Kidney (tissue), 14 donors: ENCODE data around the gene GABRB2. TPM values are rescaled to one million over a fixed set of nuclear protein-coding genes. Genes with fewer than 3 reads are reported as not detected.
"Not testable (repeated sequence)": the region's sequence is repeated elsewhere in the genome, so short reads cannot be mapped to it uniquely, and the experiment has no call there.

ENCODE experiments used
- DNase-seq, 5 donors: peaks; one replicate each; pipeline ENCODE4 v3.0.0-alpha.2; 2013 to 2020
- FAIRE-seq: peaks from 2 replicates; lab custom pipeline; 2012; peaks lifted over from hg19 to GRCh38; lab: Jason Lieb, UNC
- H3K27ac ChIP-seq, 2 donors: one replicate each; pipeline ENCODE4 v1.7.0; 2013; ENCODE audit warnings: low read depth in 2 of 2, low read length in 2 of 2, inconsistent platforms in 1 of 2
- H3K27me3 ChIP-seq: one replicate; pipeline ENCODE4 v1.7.1; 2013; ENCODE audit warnings: low read length, inconsistent platforms; ENCODE audit not compliant: control insufficient read depth, insufficient read depth
- H3K36me3 ChIP-seq, 3 donors: one replicate each; pipeline versions ENCODE4 v1.7.0 to v1.7.1; 2013; ENCODE audit warnings: low read length in 3 of 3, control low read depth in 1 of 3, inconsistent platforms in 1 of 3; ENCODE audit not compliant: insufficient read depth in 3 of 3, control insufficient read depth in 2 of 3
- H3K4me1 ChIP-seq, 3 donors: one replicate each; pipeline versions ENCODE4 v1.7.0 to v1.7.1; 2013; ENCODE audit warnings: low read length in 3 of 3, inconsistent platforms in 1 of 3, low read depth in 1 of 3; ENCODE audit not compliant: control insufficient read depth in 2 of 3, insufficient read depth in 2 of 3
- H3K4me3 ChIP-seq, 3 donors: one replicate each; pipeline versions ENCODE4 v1.7.0 to v1.8.1; 2013; ENCODE audit warnings: low read length in 3 of 3, control low read depth in 1 of 3, inconsistent platforms in 1 of 3
- H3K9ac ChIP-seq, 3 donors: one replicate each; pipeline versions ENCODE4 v1.7.0 to v1.7.1; 2013; ENCODE audit warnings: low read length in 3 of 3, control low read depth in 1 of 3, inconsistent platforms in 1 of 3
- H3K9me3 ChIP-seq, 3 donors: one replicate each; pipeline versions ENCODE4 v1.7.0 to v1.7.1; 2013; ENCODE audit warnings: low read length in 3 of 3, control low read depth in 1 of 3, inconsistent platforms in 1 of 3; ENCODE audit not compliant: control insufficient read depth in 2 of 3, insufficient read depth in 1 of 3
- CTCF ChIP-seq: IDR thresholded peaks from 3 replicates; pipeline ENCODE4 v1.5.1; 2012; ENCODE audit warnings: mild to moderate bottlenecking, moderate library complexity, borderline replicate concordance; ENCODE audit not compliant: insufficient read depth; ENCODE audit errors: extremely low read depth
- intact Hi-C: fragments of 100-400 bp; cut with DNase I; formaldehyde crosslinking; loops from one replicate; pipeline ENCODE4 v1.11.1; 2022
- polyA plus RNA-seq: library from polyadenylated mRNA; stranded (reverse); fragments of 350-450 nt; fragmentation: Illumina TruSeq; extraction: RNeasy Lipid Tissue Mini Kit (QIAGEN cat#74804); gene quantifications from one replicate; pipeline ENCODE4 v1.2.3, GENCODE V29; 2014; ENCODE audit warnings: low read depth, low replicate concordance; ENCODE audit not compliant: insufficient read depth
- total RNA-seq: library from RNA; stranded (reverse); fragmentation: NEBNext Ultra II Directional; extraction: Animal tissue kit (Norgen Biotek cat#: 25700); gene quantifications from one replicate; pipeline ENCODE4 v1.2.1, GENCODE V29; 2021
- donor health status: control.
- donor health status: control.
- donor health status: control.
- donor health status: control.
- donor health status: control.
- donor health status: DM: yes; HTN: yes; CAD: no.
- donor health status: Normal renal cell carcinoma (clear cell type).

Gene GABRB2
- total and polyA plus RNA-seq, 2 donors from 2014 or later = 0.90 to 4.4 TPM

GRCh38 chr5:161299053-161299452, 247.5 kb downstream of the GABRB2 start:
- Histone ChIP-seq H3K9ac (no peak overlapping the region), H3K4me1 (no peaks in the 10 kb centered on the region), H3K4me3 (no peak overlapping the region), H3K9me3 (no peaks in the 10 kb centered on the region), H3K27me3 (no peaks in the 10 kb centered on the region), H3K36me3 (no peaks in the 10 kb centered on the region), H3K27ac (no peak overlapping the region)
- no peak for DNase-seq
- intact Hi-C loops = no loop called here
- FAIRE-seq = no peak
- TF ChIP-seq CTCF = no peak

GRCh38 chr5:161297388-161297787, 249.1 kb downstream of the GABRB2 start:
- H3K36me3 ChIP-seq, H3K27ac ChIP-seq, H3K4me3 ChIP-seq, intact Hi-C loops, H3K4me1 ChIP-seq, FAIRE-seq, H3K9me3 ChIP-seq, H3K27me3 ChIP-seq, DNase-seq, H3K9ac ChIP-seq: not testable (repeated sequence)

GRCh38 chr5:161295721-161296250, 250.7 kb downstream of the GABRB2 start:
- Histone ChIP-seq H3K27me3 (no peaks in the 10 kb centered on the region), H3K9ac (no peak overlapping the region), H3K4me1 (no peaks in the 10 kb centered on the region), H3K4me3 (no peak overlapping the region), H3K27ac (no peak overlapping the region), H3K9me3 (no peaks in the 10 kb centered on the region), H3K36me3 (no peaks in the 10 kb centered on the region)
- intact Hi-C loops = no loop called here
- DNase-seq = no peak
- no peak for TF ChIP-seq CTCF
- FAIRE-seq = no peak

- H3K36me3 ChIP-seq = no peaks in the 10 kb centered on the region
- FAIRE-seq (no peak), DNase-seq (no peak)
- H3K9ac ChIP-seq = no peak overlapping the region
- no peak overlapping the region for H3K4me3 ChIP-seq
- no peak for TF ChIP-seq CTCF
- no peaks in the 10 kb centered on the region for H3K27me3 ChIP-seq
- no peak overlapping the region for H3K27ac ChIP-seq
- no peaks in the 10 kb centered on the region for H3K9me3 ChIP-seq
- H3K4me1 ChIP-seq = no peaks in the 10 kb centered on the region
- intact Hi-C loops = no loop called here
Measured at GRCh38 chr5:161288071-161288470, 258.5 kb downstream of the GABRB2 start.
